HEK293 (cell line): ENCODE data around the gene ROBO1.

Source experiments
- CTCF ChIA-PET: fragments of 350-600 bp; formaldehyde crosslinking; extraction: SDS; loops from one replicate; lab custom pipeline; 2021; ENCODE audit warnings: antibody characterized with exemption; lab: Yijun Ruan, JAX
- POLR2A ChIA-PET: fragments of 300-600 bp; formaldehyde crosslinking; extraction: SDS; loops from one replicate; lab custom pipeline; 2020; ENCODE audit warnings: antibody characterized with exemption, inconsistent platforms; lab: Yijun Ruan, JAX
- H3K27ac ChIP-seq: fragments of 200-500 bp; sonication (Bioruptor generic); 2 replicates; pipeline ENCODE4 v1.5.1; 2014; ENCODE audit warnings: low read depth, low read length, control low read depth, inconsistent platforms; ENCODE audit errors: extremely low read depth
- H3K36me3 ChIP-seq, 2 experiments: fragments of 200-500 bp in 1 of 2; sonication (Bioruptor generic) in 1 of 2; 1 replicate in 1 of 2; 2 replicates in 1 of 2; pipeline ENCODE4 v1.5.1; 2014 to 2017; ENCODE audit warnings: inconsistent platforms in 2 of 2, low read length in 2 of 2; ENCODE audit not compliant: control insufficient read depth in 2 of 2, insufficient read depth in 1 of 2
- H3K4me1 ChIP-seq: fragments of 200-500 bp; sonication (Bioruptor generic); 2 replicates; pipeline ENCODE4 v1.5.1; 2014; ENCODE audit warnings: mild to moderate bottlenecking, low read length, inconsistent platforms; ENCODE audit not compliant: control insufficient read depth, insufficient read depth
- H3K4me3 ChIP-seq: 2 replicates; pipeline ENCODE4 v1.5.1; 2011; ENCODE audit warnings: low read depth, mild to moderate bottlenecking, control low read depth, low read length, moderate library complexity
- H3K9me3 ChIP-seq: fragments of 200-500 bp; sonication (Bioruptor generic); 2 replicates; pipeline ENCODE4 v1.5.1; 2014; ENCODE audit warnings: low read depth, low read length, inconsistent platforms; ENCODE audit not compliant: control insufficient read depth, insufficient read depth
- BCL11B ChIP-seq: fragments of 450-650 bp; formaldehyde crosslinking; IDR thresholded peaks from 2 replicates; pipeline ENCODE4 v1.5.1; 2016; ENCODE audit warnings: low read depth, missing biosample characterization, missing genetic modification characterization
- HOXD13 ChIP-seq: sonication (generic); formaldehyde crosslinking; IDR thresholded peaks from 2 replicates; pipeline ENCODE4 v1.8.0; 2022; ENCODE audit warnings: missing genetic modification reagents, borderline replicate concordance
- KLF1 ChIP-seq: fragments of 450-650 bp; formaldehyde crosslinking; IDR thresholded peaks from 2 replicates; pipeline ENCODE4 v1.5.1; 2016; ENCODE audit warnings: missing biosample characterization, missing genetic modification characterization
- KLF10 ChIP-seq: fragments of 450-650 bp; IDR thresholded peaks from 2 replicates; pipeline ENCODE4 v1.5.1; 2018; ENCODE audit warnings: missing biosample characterization, mild to moderate bottlenecking, missing genetic modification characterization
- PRDM10 ChIP-seq: fragments of 450-650 bp; formaldehyde crosslinking; IDR thresholded peaks from 2 replicates; pipeline ENCODE4 v1.5.1; 2016; ENCODE audit warnings: missing biosample characterization, missing genetic modification characterization
- REST ChIP-seq: fragments of 450-650 bp; formaldehyde crosslinking; IDR thresholded peaks from 2 replicates; pipeline ENCODE4 v1.5.1; 2016; ENCODE audit warnings: missing biosample characterization, missing genetic modification characterization
- SP7 ChIP-seq: fragments of 450-650 bp; formaldehyde crosslinking; IDR thresholded peaks from 2 replicates; pipeline ENCODE4 v1.5.1; 2016; ENCODE audit warnings: missing biosample characterization, missing genetic modification characterization
- ZNF121 ChIP-seq: fragments of 450-650 bp; formaldehyde crosslinking; IDR thresholded peaks from 2 replicates; pipeline ENCODE4 v1.5.1; 2016; ENCODE audit warnings: missing biosample characterization, missing genetic modification characterization
- ZNF138 ChIP-seq: fragments of 450-650 bp; formaldehyde crosslinking; IDR thresholded peaks from 2 replicates; pipeline ENCODE4 v1.5.1; 2016; ENCODE audit warnings: missing biosample characterization, missing genetic modification characterization, borderline replicate concordance
- ZNF155 ChIP-seq: fragments of 450-650 bp; formaldehyde crosslinking; IDR thresholded peaks from 2 replicates; pipeline ENCODE4 v1.5.1; 2016; ENCODE audit warnings: missing biosample characterization, missing genetic modification characterization
- ZNF214 ChIP-seq: fragments of 450-650 bp; formaldehyde crosslinking; IDR thresholded peaks from 2 replicates; pipeline ENCODE4 v1.5.1; 2017; ENCODE audit warnings: missing biosample characterization, mild to moderate bottlenecking, missing genetic modification characterization, borderline replicate concordance
- ZNF324 ChIP-seq: fragments of 450-650 bp; formaldehyde crosslinking; IDR thresholded peaks from 2 replicates; pipeline ENCODE4 v1.5.1; 2016; ENCODE audit warnings: missing biosample characterization, missing genetic modification characterization
- ZNF354C ChIP-seq: fragments of 450-650 bp; formaldehyde crosslinking; IDR thresholded peaks from 2 replicates; pipeline ENCODE4 v1.5.1; 2016; ENCODE audit warnings: missing biosample characterization, missing genetic modification characterization, low read depth, borderline replicate concordance
- ZNF366 ChIP-seq: fragments of 450-650 bp; formaldehyde crosslinking; conservative IDR thresholded peaks from 2 replicates; pipeline ENCODE4 v1.5.1; 2016; ENCODE audit warnings: missing biosample characterization, missing genetic modification characterization
- ZNF48 ChIP-seq: fragments of 450-650 bp; formaldehyde crosslinking; IDR thresholded peaks from 2 replicates; pipeline ENCODE4 v1.5.1; 2016; ENCODE audit warnings: missing biosample characterization, missing genetic modification characterization
- ZNF670 ChIP-seq: fragments of 450-650 bp; formaldehyde crosslinking; IDR thresholded peaks from 2 replicates; pipeline ENCODE4 v1.5.1; 2016; ENCODE audit warnings: missing biosample characterization, missing genetic modification characterization, low read depth
- ZNF707 ChIP-seq: fragments of 450-650 bp; formaldehyde crosslinking; IDR thresholded peaks from 2 replicates; pipeline ENCODE4 v1.5.1; 2016; ENCODE audit warnings: missing biosample characterization, missing genetic modification characterization
- ZNF768 ChIP-seq: fragments of 450-650 bp; formaldehyde crosslinking; IDR thresholded peaks from 2 replicates; pipeline ENCODE4 v1.5.1; 2018; ENCODE audit warnings: missing biosample characterization, mild to moderate bottlenecking, missing genetic modification characterization
- ZNF785 ChIP-seq: fragments of 450-650 bp; formaldehyde crosslinking; IDR thresholded peaks from 2 replicates; pipeline ENCODE4 v1.5.1; 2016; ENCODE audit warnings: missing biosample characterization, missing genetic modification characterization
- ZSCAN23 ChIP-seq: fragments of 450-650 bp; formaldehyde crosslinking; IDR thresholded peaks from 2 replicates; pipeline ENCODE4 v1.5.1; 2016; ENCODE audit warnings: missing biosample characterization, missing genetic modification characterization
- ZSCAN4 ChIP-seq: fragments of 450-650 bp; formaldehyde crosslinking; IDR thresholded peaks from 2 replicates; pipeline ENCODE4 v1.5.1; 2017; ENCODE audit warnings: missing biosample characterization, missing genetic modification characterization
- ZXDB ChIP-seq: fragments of 450-650 bp; formaldehyde crosslinking; IDR thresholded peaks from 2 replicates; pipeline ENCODE4 v1.5.1; 2016; ENCODE audit warnings: missing biosample characterization, missing genetic modification characterization
- TF ChIP-seq, protein P1 (sequence below): fragments of 450-650 bp; formaldehyde crosslinking; IDR thresholded peaks from 2 replicates; pipeline ENCODE4 v1.5.1; 2016; ENCODE audit warnings: missing biosample characterization, missing genetic modification characterization
- TF ChIP-seq, protein P2 (sequence below): fragments of 450-650 bp; IDR thresholded peaks from 2 replicates; pipeline ENCODE4 v1.5.1; 2018; ENCODE audit warnings: missing biosample characterization, missing genetic modification characterization

The ROBO1 gene

DNA sequence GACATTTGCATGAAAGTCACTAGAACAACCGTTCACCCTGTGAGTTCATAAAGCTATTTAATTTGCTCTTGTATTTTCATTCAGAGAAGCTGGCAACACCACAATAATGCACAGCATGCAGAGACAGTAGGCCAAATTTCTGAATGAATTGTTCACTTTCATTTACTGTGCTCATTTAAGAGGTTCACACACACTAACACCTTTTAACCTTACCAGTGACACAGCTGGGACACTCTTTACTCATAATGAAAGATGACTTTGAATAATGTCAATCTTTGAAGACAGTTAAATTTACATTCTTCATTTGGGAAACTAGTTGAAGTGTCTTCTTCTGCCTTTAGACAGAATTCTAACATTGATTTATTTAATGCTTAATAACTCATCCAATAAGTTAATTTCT is 95.7 kb downstream of the ROBO1 start:
- H3K36me3 ChIP-seq, result no peaks in the 10 kb centered on the region
- ChIA-PET POLR2A (no interaction called here), CTCF (no interaction called here)
- TF ChIP-seq ZNF48 (tag by site-specific recombination) (no peak), ZNF324 (tag by site-specific recombination) (no peak), ZNF155 (tag by site-specific recombination) (no peak), SP7 (tag by site-specific recombination) (no peak), PRDM10 (no peak), ZXDB (tag by site-specific recombination) (no peak), ZNF768 (no peak), ZNF138 (tag by site-specific recombination) (no peak)
- TF ChIP-seq, protein P1, sequence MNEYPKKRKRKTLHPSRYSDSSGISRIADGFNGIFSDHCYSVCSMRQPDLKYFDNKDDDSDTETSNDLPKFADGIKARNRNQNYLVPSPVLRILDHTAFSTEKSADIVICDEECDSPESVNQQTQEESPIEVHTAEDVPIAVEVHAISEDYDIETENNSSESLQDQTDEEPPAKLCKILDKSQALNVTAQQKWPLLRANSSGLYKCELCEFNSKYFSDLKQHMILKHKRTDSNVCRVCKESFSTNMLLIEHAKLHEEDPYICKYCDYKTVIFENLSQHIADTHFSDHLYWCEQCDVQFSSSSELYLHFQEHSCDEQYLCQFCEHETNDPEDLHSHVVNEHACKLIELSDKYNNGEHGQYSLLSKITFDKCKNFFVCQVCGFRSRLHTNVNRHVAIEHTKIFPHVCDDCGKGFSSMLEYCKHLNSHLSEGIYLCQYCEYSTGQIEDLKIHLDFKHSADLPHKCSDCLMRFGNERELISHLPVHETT (tag by site-specific recombination), result no peak
- H3K4me3 ChIP-seq, result no peak overlapping the region
- no peaks in the 10 kb centered on the region for H3K9me3 ChIP-seq
- no peak overlapping the region for H3K27ac ChIP-seq
- no peaks in the 10 kb centered on the region for H3K4me1 ChIP-seq

- Histone ChIP-seq H3K9me3 (no peaks in the 10 kb centered on the region), H3K27ac (no peak overlapping the region), H3K36me3 (no peaks in the 10 kb centered on the region), H3K4me1 (no peaks in the 10 kb centered on the region), H3K4me3 (no peak overlapping the region)
- POLR2A ChIA-PET, result no interaction called here
- CTCF ChIA-PET, result no interaction called here
- TF ChIP-seq HOXD13 (CRISPR knock-in tag) (no peak), ZSCAN4 (tag by site-specific recombination) (no peak), ZNF354C (tag by site-specific recombination) (no peak), ZSCAN23 (no peak), KLF1 (tag by site-specific recombination) (no peak), ZNF214 (tag by site-specific recombination) (no peak), ZNF366 (tag by site-specific recombination) (no peak), REST (tag by site-specific recombination) (no peak), BCL11B (tag by site-specific recombination) (no peak), ZNF707 (tag by site-specific recombination) (no peak), ZNF785 (tag by site-specific recombination) (no peak), ZNF121 (tag by site-specific recombination) (no peak), ZNF670 (tag by site-specific recombination) (no peak), KLF10 (tag by site-specific recombination) (no peak)
- TF ChIP-seq, protein P1 (tag by site-specific recombination), result no peak
- TF ChIP-seq, protein P2, sequence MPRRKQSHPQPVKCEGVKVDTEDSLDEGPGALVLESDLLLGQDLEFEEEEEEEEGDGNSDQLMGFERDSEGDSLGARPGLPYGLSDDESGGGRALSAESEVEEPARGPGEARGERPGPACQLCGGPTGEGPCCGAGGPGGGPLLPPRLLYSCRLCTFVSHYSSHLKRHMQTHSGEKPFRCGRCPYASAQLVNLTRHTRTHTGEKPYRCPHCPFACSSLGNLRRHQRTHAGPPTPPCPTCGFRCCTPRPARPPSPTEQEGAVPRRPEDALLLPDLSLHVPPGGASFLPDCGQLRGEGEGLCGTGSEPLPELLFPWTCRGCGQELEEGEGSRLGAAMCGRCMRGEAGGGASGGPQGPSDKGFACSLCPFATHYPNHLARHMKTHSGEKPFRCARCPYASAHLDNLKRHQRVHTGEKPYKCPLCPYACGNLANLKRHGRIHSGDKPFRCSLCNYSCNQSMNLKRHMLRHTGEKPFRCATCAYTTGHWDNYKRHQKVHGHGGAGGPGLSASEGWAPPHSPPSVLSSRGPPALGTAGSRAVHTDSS, result no peak
Observed at GRCh38 chr3:79670178-79670577, 97.6 kb downstream of the ROBO1 start.
